Measurements from ENCODE around the gene MRPL48.
A peak's percentile ranks its signal among the peaks of the same experiment; 100 is the strongest.
"Not testable (repeated sequence)": the region's sequence is repeated elsewhere in the genome, so short reads cannot be mapped to it uniquely, and the experiment has no call there.

MRPL48 gene

DNA sequence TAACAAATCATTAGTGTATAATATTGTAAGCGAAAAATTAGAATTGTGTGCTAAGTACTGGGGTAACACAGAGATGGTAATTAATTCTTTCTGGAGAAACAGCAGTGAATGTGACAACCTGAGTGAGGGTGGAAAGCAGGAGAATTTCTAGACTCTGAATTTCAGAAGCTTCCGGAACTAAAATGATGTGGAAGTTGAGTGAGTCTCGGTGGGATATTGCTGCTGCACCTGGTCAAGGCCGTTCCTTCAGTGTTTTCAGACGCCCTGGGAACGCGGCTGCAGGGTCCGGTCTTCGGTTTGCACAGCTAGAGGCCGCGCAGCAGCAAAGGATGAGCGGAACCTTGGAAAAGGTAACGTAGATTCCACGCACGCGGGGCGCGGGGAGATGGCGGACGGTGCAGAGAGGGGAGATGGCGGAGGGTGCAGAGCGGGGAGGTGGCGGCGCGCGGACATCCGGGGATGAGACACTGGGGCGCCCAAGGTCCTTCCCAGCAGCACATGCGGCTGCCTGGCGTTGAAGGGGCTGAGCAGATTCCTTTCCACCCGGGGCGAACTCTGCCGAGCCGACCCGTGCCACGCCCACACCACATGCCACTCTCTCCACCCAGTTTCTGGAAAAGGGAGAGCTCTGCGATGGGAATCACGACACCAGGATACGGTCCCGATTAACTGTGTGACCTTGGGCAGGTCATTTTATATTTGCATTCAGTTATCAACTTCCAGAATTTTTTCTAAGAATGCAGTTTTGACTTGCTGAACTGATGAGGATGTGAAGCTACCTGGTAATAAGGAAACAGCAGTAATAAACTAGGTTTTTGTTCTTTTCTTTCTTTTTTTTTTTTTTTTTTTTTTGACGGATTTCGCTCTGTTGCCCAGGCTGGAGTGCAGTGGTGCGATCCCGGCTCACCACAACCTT lies at the start of gene MRPL48:
Gene MRPL48, plus strand, starts transcription at position 232 of the 916 bp plus-strand sequence. Its CDS starts 98 bp downstream, at position 330.
- intact Hi-C loops (cut with DNase I): loop anchor here (1.0 kb wide), 2 partner anchors 9 to 88 kb away; partner anchors contain the start of genes COA4 and PAAF1
- peak; percentile 78 to 97 (median 88) for DNase-seq

- intact Hi-C loops (cut with DNase I): no loop called here
These were observed 44.6 kb upstream of the MRPL48 start for GRCh38 chr11:73743045-73743444.

DNA sequence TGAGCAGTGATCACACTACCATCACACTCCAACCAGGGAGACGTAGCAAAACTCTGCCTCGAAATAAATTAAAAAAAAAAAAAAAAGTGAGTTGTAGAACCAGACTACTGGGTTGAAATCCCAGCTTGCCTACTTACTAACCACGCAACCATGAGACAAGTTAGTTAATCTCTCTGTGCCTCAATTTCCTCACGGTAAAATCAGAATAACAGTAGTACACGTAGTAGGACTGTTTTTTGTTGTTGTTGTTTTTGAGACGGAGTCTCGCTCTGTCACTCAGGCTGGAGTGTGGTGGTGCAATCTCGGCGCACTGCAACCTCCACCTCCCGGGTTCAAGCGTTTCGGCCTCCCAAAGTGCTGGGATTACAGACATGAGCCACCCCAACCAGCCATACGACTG lies 41.0 kb upstream of the MRPL48 start:
- intact Hi-C loops (cut with DNase I): no loop called here
- DNase-seq: no peak

More at GRCh38 chr11:73743045-73743444, 44.6 kb upstream of the MRPL48 start:
- DNase-seq: no peak

GRCh38 chr11:73747762-73748161 lies 39.9 kb upstream of the MRPL48 start:
- intact Hi-C loops (cut with DNase I): no loop called here
- DNase-seq: no peak

DNA sequence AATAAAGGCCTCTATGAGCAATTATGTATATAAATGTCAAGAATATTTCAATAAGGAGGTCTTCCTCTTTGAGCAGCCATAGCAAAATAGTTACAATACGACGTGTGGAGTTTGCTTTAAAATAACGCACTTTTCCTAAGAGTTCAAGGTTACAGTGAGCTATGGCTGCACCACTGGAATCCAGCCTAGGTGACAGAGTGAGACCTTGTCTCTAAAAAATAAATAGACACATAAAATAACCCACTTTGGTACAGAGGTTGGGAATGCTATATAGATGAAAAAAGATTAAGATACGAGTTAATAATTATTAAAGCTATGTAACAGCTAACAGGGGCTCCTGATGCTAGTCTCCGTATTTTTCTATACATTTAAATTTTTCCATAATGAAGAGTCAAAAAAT lies 39.4 kb upstream of the MRPL48 start:
- intact Hi-C loops (cut with DNase I): no loop called here
- DNase-seq: no peak

DNA sequence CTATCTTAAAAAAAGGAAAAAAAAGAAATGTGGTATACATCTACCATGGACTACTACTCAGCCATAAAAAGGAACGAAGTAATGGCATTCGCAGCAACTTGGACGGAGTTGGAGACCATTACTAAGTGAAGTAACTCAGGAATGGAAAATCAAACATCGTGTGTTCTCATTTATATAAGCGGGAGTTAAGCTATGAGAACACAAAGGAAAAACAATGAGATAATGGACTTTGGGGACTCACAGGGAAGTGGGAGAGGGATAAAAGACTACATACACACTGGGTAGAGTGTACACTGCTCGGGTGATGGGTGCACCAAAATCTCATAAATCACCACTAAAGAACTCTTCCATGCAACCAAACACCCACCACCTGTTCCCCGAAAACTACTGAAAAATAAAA lies 38.6 kb upstream of the MRPL48 start:
- intact Hi-C loops (cut with DNase I): no loop called here
- no peak for DNase-seq

DNA sequence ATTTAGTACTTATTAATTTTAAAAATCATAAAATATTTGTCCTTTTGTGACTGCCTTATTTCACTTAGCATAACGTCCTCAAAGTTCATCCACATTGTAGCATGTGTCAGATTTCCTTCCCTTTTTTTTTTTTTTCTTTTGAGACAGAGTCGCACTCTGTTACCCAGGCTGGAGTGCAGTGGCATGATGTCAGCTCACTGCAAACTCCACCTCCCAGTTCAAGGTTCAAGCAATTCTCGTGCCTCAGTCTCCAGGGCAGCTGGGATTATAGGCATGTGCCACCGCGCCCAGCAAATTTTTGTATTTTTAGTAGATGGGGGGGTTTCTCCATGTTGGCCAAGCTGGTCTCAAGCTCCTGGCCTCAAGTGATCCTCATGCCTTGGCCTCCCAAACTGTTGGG lies 37.4 kb upstream of the MRPL48 start:
- intact Hi-C loops (cut with DNase I): no loop called here
- no peak for DNase-seq

DNA sequence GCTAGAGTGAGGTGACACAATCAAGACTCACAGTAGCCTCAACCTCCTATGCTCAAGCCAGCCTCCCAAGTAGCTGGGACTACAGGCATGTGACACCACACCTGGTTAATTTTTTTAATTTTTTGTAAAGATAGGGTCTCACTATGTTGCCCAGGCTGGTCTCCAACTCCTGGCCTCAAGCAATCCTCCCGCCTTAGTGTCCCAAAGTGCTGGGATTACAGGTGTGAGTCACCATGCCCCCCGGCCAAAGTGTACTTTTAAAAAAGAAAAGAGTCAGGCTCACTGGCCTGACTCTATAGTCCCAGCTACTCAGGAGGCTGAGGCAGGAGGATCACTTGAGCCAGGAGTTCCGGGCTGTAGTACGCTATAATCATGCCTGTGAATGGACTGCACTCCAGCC lies 36.8 kb upstream of the MRPL48 start:
- intact Hi-C loops (cut with DNase I); DNase-seq: not testable (repeated sequence)

DNA sequence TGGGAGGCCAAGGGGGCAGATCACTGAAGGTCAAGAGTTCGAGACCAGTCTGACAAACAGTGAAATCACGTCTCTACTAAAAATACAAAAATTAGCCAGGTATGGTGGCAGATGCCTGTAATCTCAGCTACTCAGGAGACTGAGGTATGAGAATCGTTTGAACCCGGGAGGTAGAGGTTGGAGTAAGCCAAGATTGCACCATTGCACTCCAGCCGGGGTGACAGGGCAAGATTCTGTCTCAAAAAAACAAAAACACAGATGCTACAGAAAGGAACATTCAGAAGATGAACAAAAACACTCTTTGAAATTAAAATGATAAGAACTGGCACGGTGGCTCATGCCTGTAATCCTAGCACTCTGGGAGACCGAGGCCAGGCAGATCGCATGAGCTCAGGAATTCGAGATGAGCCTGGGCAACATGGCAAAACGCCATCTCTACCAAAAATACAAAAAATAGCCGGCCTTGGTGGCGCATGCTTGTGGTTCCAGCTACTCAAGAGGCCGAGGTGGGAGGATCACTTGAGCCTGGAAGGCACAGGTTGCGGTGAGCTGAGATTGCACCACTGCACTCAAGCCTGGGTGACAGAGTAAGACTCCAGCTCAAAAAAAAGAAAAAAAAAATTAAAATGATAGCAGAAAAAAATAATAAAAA lies 35.3 kb upstream of the MRPL48 start:
- intact Hi-C loops (cut with DNase I): no loop called here
- peak in 2 of 10 donors; percentile 6 to 72 for DNase-seq

DNA sequence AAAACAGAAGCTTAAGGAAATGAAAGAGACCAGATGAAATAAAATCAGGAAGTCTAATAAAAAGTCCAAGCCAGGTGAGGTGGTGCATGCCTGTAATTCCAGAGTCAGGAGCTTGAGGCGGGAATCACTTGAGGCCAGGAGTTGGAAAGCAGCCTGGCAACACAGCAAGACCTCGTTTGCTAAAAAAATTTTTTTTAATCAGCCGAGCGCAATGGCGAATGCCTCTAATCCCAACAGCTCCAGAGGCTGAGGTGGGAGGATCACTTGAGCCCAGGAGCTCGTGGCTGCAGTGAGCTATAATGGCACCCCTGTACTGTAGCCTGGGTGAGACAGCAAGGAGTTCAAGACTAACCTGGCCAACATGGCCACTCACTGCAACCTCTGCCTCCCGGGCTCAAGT lies 34.8 kb upstream of the MRPL48 start:
- peak in 1 of 10 donors; percentile 53 for DNase-seq
- intact Hi-C loops (cut with DNase I): no loop called here

- intact Hi-C loops (cut with DNase I): no loop called here
- no peak for DNase-seq
These were observed 33.7 kb upstream of the MRPL48 start for GRCh38 chr11:73753938-73754337.

DNA sequence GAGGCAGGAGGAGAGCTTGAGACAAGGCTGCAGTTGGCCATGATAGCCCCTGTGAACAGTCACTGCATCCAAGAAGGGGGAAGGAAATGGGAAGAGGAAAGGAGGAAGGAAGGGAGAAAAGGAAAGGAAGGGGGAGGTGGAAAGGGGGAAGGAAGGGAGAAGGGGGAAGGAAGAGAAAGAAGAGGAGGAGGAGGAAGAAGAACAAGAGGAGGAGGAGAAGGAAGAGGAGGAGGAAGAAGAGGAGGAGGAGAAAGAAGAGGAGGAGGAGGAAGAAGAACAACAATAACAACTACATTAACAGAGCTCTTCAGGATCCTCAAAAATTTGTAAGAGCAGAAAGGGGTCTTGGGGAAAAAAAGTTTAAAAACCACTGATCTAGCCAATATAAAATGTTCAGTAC lies 32.0 kb upstream of the MRPL48 start:
- no peak for DNase-seq
- intact Hi-C loops (cut with DNase I): no loop called here

GRCh38 chr11:73757598-73757997 lies 30.1 kb upstream of the MRPL48 start:
- DNase-seq: no peak
- intact Hi-C loops (cut with DNase I): no loop called here

GRCh38 chr11:73758451-73758850 lies 29.2 kb upstream of the MRPL48 start:
- intact Hi-C loops (cut with DNase I): no loop called here
- no peak for DNase-seq

GRCh38 chr11:73759610-73760134 lies 28.0 kb upstream of the MRPL48 start:
- intact Hi-C loops (cut with DNase I): loop anchor here (5.0 kb wide), 2 partner anchors 118 to 173 kb away; partner anchors contain the start of genes COA4 and PAAF1

DNA sequence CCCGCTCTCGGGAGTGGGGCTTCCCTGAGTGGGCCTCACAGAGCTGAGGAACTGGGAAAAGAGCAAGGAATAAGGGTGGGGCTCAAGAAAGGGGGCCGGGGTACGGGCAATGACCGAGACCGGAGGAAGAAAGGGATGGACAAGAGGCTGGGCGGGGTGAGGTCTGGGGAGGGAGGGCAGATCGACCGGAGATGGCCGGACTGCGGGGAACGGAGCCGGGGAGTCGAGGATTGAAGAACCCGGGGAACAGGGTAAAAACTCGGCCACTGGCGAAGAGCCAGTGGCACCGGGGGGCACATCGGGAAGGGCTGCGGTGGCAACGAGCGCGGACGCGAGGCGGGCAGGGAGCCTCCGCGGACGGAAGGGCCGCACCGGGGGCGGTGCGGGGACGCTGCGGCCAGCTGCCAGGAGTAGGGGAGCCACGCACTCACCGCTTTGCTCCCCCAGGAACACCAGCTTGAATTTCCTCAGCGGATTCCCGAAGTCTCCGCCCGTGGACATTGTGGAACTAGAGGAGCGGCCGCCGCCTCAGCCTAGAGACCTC lies 27.5 kb upstream of the MRPL48 start:
- intact Hi-C loops (cut with DNase I): loop anchor here (5.0 kb wide), 2 partner anchors 117 to 172 kb away; partner anchors contain the start of genes COA4 and PAAF1
- DNase-seq: peak in 9 of 10 donors; percentile 23 to 89 (median 34)

More at GRCh38 chr11:73759610-73760134, 28.0 kb upstream of the MRPL48 start:
- no peak for DNase-seq

DNA sequence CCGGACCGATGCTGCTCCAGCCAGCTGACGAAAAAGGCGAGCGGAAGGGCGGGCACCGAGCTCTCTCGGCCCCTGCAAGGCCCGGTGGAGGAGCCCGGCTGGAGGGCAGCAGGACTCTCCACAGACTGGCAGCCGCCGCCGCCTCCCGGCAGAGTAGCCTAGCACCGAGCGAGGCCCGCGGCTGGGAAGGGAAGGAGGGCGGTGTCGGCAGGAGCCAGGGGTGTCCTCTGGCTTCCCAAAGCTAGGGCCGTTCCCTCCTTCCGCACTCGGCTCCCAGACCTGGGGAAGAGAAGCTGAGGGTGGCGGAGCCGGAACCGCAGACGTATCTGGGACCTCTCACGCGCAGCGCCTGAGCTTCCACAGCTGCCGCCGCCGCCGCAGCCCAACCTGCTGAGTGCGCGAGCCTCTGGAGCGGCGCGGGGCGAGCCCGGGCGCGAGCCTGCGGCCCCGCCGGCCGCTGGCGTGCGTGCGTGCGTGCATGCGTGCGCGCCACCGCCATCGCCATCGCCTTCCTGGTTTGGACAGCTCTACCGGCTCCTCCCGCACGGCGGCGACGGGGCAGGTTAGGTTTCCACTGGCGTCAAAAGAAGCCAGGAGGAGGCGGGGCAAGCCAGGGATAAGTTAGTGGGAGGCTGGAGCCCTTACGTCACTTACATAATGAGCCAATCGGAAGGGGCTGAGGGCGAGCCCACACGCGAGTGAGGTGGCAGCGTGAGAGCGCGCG lies 26.8 kb upstream of the MRPL48 start, which contains the start of gene RAB6A:
Gene RAB6A, minus strand, starts transcription at position 396 of the 724 bp plus-strand sequence. CDS start 439 bp downstream, outside the sequence.
- intact Hi-C loops (cut with DNase I): loop anchor here (1.0 to 5.0 kb wide), 3 partner anchors 18 to 171 kb away; partner anchors contain the start of genes COA4 and PAAF1
- peak; percentile 99 to 100 (median 100) for DNase-seq

DNA sequence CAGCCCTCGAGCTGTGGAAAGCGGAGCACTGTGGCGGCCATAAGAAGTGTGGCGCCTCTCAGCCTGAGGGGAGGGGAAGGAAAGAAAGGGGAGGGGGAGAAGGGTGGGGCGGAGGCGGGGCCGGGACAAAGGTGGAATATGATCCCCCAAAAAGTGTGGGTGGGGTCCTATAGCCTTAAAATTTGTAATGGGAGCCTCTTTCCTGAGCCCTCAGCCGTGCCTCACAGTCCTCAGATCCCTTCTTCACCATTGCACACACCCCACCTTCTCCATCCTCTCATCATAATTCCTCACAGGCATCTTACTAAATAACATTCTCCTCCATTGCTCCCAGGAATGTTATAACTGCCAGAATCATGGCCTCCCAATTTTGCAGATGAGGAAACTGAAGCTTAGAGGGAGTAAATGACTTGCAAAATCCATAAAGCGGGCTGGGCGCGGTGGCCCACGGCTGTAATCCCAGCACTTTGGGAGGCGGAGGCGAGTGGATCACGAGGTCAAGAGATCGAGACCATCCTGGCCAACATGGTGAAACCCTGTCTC lies 26.2 kb upstream of the MRPL48 start:
- DNase-seq: no peak
- intact Hi-C loops (cut with DNase I): loop anchor here (1.0 to 5.0 kb wide), 3 partner anchors 18 to 171 kb away; partner anchors contain the start of genes COA4 and PAAF1

DNA sequence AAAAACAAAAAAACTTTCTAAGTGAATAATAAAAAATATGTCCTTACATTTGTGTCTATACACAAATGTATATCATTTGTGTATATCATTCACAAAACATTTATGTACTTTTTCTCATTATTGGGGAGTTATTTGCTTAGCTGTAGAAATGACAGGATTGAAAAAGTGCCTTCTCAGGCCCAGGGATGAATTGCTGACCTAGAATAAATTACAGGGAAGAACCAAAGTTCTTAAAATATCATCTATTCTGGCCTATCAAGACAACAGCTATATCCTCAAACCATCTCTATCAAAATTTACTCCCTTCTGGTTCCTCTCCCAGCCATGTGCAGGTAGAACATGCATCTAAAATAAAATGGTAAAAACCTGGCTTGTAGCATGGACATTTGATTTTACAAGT lies 24.9 kb upstream of the MRPL48 start:
- no peak for DNase-seq
- intact Hi-C loops (cut with DNase I): loop anchor here (5.0 kb wide), 2 partner anchors 115 to 170 kb away; partner anchors contain the start of genes COA4 and PAAF1
